ENCODE results near the gene OR4B1.

GRCh38 chr11:48167380-48167779 lies 49.2 kb upstream of the OR4B1 start:
- TF ChIP-seq, protein P1, sequence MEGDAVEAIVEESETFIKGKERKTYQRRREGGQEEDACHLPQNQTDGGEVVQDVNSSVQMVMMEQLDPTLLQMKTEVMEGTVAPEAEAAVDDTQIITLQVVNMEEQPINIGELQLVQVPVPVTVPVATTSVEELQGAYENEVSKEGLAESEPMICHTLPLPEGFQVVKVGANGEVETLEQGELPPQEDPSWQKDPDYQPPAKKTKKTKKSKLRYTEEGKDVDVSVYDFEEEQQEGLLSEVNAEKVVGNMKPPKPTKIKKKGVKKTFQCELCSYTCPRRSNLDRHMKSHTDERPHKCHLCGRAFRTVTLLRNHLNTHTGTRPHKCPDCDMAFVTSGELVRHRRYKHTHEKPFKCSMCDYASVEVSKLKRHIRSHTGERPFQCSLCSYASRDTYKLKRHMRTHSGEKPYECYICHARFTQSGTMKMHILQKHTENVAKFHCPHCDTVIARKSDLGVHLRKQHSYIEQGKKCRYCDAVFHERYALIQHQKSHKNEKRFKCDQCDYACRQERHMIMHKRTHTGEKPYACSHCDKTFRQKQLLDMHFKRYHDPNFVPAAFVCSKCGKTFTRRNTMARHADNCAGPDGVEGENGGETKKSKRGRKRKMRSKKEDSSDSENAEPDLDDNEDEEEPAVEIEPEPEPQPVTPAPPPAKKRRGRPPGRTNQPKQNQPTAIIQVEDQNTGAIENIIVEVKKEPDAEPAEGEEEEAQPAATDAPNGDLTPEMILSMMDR (IDR thresholded peaks at IDR 0.05): no peak
- TF ChIP-seq EZH2 (IDR thresholded peaks at IDR 0.05; ENCODE audit: borderline replicate concordance, insufficient read depth, low read depth, low read length, poor library complexity, severe bottlenecking): no peak

All from B cell (primary cell).